GM12874 (cell line): ENCODE measurements around the gene CYP24A1.

Experiments used
- TF ChIP-seq, protein P1 (sequence below): IDR thresholded peaks from 2 replicates; pipeline ENCODE4 v1.5.1; 2011; ENCODE audit warnings: low read depth, mild to moderate bottlenecking, control low read depth, low read length, moderate library complexity; ENCODE audit not compliant: insufficient read depth

Gene CYP24A1

GRCh38 chr20:54179946-54180345 is 6.2 kb upstream of the CYP24A1 start:
- TF ChIP-seq, protein P1, sequence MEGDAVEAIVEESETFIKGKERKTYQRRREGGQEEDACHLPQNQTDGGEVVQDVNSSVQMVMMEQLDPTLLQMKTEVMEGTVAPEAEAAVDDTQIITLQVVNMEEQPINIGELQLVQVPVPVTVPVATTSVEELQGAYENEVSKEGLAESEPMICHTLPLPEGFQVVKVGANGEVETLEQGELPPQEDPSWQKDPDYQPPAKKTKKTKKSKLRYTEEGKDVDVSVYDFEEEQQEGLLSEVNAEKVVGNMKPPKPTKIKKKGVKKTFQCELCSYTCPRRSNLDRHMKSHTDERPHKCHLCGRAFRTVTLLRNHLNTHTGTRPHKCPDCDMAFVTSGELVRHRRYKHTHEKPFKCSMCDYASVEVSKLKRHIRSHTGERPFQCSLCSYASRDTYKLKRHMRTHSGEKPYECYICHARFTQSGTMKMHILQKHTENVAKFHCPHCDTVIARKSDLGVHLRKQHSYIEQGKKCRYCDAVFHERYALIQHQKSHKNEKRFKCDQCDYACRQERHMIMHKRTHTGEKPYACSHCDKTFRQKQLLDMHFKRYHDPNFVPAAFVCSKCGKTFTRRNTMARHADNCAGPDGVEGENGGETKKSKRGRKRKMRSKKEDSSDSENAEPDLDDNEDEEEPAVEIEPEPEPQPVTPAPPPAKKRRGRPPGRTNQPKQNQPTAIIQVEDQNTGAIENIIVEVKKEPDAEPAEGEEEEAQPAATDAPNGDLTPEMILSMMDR, result no peak

GRCh38 chr20:54178256-54178655 is 4.5 kb upstream of the CYP24A1 start:
- TF ChIP-seq, protein P1, result no peak

GRCh38 chr20:54177378-54177777 is 3.6 kb upstream of the CYP24A1 start:
- TF ChIP-seq, protein P1, result no peak

- TF ChIP-seq, protein P1, result no peak
Measured at GRCh38 chr20:54176610-54177009, 2.8 kb upstream of the CYP24A1 start.

- TF ChIP-seq, protein P1, result no peak
Measured at GRCh38 chr20:54174457-54175175, 830 bp upstream of the CYP24A1 start.

GRCh38 chr20:54172856-54173652 is 732 bp downstream of the CYP24A1 start:
- TF ChIP-seq, protein P1, result no peak

DNA sequence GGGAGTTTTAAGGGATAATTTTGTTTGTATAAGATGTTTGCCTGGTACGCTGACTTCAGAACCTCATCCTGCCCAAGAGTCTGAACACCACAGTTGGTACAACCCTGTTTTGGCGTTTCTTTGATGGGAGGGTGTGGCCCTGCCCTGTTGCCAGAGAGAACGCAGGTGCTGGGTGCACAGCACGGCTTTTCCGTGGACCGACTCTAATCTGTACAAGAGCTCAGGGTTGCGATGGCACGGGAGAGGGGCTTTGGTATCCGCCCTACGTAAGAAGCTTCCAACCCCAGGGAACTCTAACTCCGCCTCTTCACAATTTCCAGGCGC is 1.3 kb downstream of the CYP24A1 start:
- TF ChIP-seq, protein P1, result no peak
